MM.1S (cell line): ENCODE measurements around the gene METTL16.

Experiments
- EZH2 ChIP-seq: fragments of 300-600 bp; sonication (generic); optimal IDR thresholded peaks from 2 replicates; pipeline ENCODE3; 2017; ENCODE audit warnings: low read depth, mild to moderate bottlenecking, antibody characterized with exemption, low read length, mixed read lengths
- TF ChIP-seq, protein P1 (sequence below): fragments of 300-600 bp; sonication (generic); IDR thresholded peaks from 2 replicates; pipeline ENCODE4 v1.5.1; 2016; ENCODE audit warnings: antibody characterized with exemption, low read length, mixed read lengths

DNA sequence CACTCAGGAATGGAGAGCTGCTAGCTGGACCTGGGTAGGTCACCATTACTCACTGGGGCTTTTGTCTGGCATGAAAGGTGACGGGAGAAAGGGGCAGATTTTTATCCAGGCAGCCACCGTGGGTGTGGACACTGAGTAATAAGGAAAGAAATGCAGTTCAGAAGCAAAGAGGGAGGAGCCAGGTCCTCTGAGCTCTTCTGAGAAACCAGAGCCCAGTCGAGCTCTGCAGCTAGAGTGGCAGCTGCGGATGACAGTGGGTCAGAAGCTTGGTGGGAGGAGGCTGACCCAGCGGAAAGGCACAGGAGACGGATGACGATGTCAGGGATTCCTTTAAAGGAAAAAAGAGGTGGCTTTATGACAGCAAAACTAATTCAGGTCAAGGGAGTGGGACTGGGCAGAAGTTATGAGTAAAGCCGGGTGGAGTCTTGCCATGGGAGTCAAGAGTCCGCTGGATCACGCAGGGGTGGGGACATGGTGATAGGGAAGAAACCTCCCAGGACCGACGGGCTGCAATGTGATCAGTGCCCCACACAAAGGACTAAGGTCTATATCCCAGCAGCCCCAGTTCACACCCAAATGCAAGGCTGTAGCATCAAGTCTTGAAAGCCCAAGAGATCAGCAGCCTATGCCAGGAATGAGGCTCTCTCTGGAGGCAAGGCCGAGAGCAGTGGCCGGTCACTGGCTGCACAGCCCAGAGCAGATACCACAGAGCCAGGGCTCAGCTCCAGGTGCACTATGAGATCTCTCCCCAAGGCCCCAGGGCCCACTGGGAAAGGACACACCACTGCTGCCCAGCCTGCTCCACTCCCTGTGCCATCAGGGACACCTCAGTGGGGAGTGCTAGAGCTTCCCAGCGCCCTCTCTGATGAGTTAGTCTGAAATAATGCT, 104.5 kb downstream of the METTL16 start:
- TF ChIP-seq, protein P1, sequence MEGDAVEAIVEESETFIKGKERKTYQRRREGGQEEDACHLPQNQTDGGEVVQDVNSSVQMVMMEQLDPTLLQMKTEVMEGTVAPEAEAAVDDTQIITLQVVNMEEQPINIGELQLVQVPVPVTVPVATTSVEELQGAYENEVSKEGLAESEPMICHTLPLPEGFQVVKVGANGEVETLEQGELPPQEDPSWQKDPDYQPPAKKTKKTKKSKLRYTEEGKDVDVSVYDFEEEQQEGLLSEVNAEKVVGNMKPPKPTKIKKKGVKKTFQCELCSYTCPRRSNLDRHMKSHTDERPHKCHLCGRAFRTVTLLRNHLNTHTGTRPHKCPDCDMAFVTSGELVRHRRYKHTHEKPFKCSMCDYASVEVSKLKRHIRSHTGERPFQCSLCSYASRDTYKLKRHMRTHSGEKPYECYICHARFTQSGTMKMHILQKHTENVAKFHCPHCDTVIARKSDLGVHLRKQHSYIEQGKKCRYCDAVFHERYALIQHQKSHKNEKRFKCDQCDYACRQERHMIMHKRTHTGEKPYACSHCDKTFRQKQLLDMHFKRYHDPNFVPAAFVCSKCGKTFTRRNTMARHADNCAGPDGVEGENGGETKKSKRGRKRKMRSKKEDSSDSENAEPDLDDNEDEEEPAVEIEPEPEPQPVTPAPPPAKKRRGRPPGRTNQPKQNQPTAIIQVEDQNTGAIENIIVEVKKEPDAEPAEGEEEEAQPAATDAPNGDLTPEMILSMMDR, result no peak
- no peak for TF ChIP-seq EZH2
